ENCODE measurements around the gene TBCEL. TPM values are rescaled to one million over a fixed set of nuclear protein-coding genes. Genes with fewer than 3 reads are reported as not detected.

TBCEL gene
- polyA plus RNA-seq, 1 donor (not counting 4 experiments of a cell fraction or from before 2014, with no cell fraction given) = 15.1 TPM

- H2AFZ ChIP-seq (ENCODE audit: control insufficient read depth, low read length) = no peak overlapping the region
- TF ChIP-seq CTCF (optimal IDR thresholded peaks at IDR 0.05 in 1 of 3, IDR thresholded peaks at IDR 0.05 in 1 of 3, conservative IDR thresholded peaks at IDR 0.05 in 1 of 3; ENCODE audit: extremely low read depth in 1 of 3, insufficient read depth in 2 of 3, low read length in 3 of 3) (peak in 1 of 3 experiments; percentile 11), EZH2 (IDR thresholded peaks at IDR 0.05; ENCODE audit: low read length) (no peak)
- H3K79me2 ChIP-seq (ENCODE audit: control insufficient read depth, insufficient read depth, low read length) = no peaks in the 10 kb centered on the region
- H3K4me3 ChIP-seq (ENCODE audit: control insufficient read depth in 2 of 3, extremely low read depth in 1 of 3, insufficient read depth in 2 of 3, low read depth in 1 of 3, low read length in 3 of 3) = no peak overlapping the region
- H3K9ac ChIP-seq (ENCODE audit: control insufficient read depth, extremely low read depth, insufficient read depth, low read length) = no peak overlapping the region
- no peaks in the 10 kb centered on the region for H3K9me3 ChIP-seq (ENCODE audit: control insufficient read depth, low read depth, low read length)
- DNase-seq (ENCODE audit: low read depth, low spot score) (no peak), FAIRE-seq (no peak)
- no peaks in the 10 kb centered on the region for H3K4me1 ChIP-seq (ENCODE audit: control insufficient read depth, extremely low read depth, insufficient read depth, low read length)
- H4K20me1 ChIP-seq (ENCODE audit: control insufficient read depth, extremely low read depth, insufficient read depth, low read length) = no peaks in the 10 kb centered on the region
- H3K9me1 ChIP-seq (ENCODE audit: control insufficient read depth, extremely low read depth, insufficient read depth, low read length) = no peaks in the 10 kb centered on the region
- peaks cover 9% of the 10 kb centered on the region for H3K27me3 ChIP-seq (ENCODE audit: control insufficient read depth, extremely low read depth, insufficient read depth, low read length)
- dilution Hi-C loops (cut with MboI; ENCODE audit: extremely low pct_ligation_motif_present, low sequenced_read_pairs) = no loop called here
- H3K36me3 ChIP-seq (ENCODE audit: control insufficient read depth in 2 of 2, extremely low read depth in 1 of 2, insufficient read depth in 2 of 2, low read length in 2 of 2) = no peaks in the 10 kb centered on the region
- no peak overlapping the region for H3K4me2 ChIP-seq (ENCODE audit: control insufficient read depth, extremely low read depth, insufficient read depth, low read depth, low read length)
- H3K27ac ChIP-seq (ENCODE audit: control insufficient read depth, insufficient read depth, low read length) = no peak overlapping the region
Observed at GRCh38 chr11:121104312-121104762, 80.4 kb downstream of the TBCEL start.

GRCh38 chr11:121105063-121105480 is 81.2 kb downstream of the TBCEL start:
- H2AFZ ChIP-seq (ENCODE audit: control insufficient read depth, low read length) = no peak overlapping the region
- TF ChIP-seq EZH2 (IDR thresholded peaks at IDR 0.05; ENCODE audit: low read length) (no peak), CTCF (optimal IDR thresholded peaks at IDR 0.05 in 1 of 3, IDR thresholded peaks at IDR 0.05 in 1 of 3, conservative IDR thresholded peaks at IDR 0.05 in 1 of 3; ENCODE audit: extremely low read depth in 1 of 3, insufficient read depth in 2 of 3, low read length in 3 of 3) (no peak)
- no peak overlapping the region for H3K4me3 ChIP-seq (ENCODE audit: control insufficient read depth in 2 of 3, extremely low read depth in 1 of 3, insufficient read depth in 2 of 3, low read depth in 1 of 3, low read length in 3 of 3)
- no peak for DNase-seq (ENCODE audit: low read depth, low spot score)
- H4K20me1 ChIP-seq (ENCODE audit: control insufficient read depth, extremely low read depth, insufficient read depth, low read length) = no peaks in the 10 kb centered on the region
- no peak overlapping the region for H3K9ac ChIP-seq (ENCODE audit: control insufficient read depth, extremely low read depth, insufficient read depth, low read length)
- dilution Hi-C loops (cut with MboI; ENCODE audit: extremely low pct_ligation_motif_present, low sequenced_read_pairs) = no loop called here
- no peaks in the 10 kb centered on the region for H3K36me3 ChIP-seq (ENCODE audit: control insufficient read depth in 2 of 2, extremely low read depth in 1 of 2, insufficient read depth in 2 of 2, low read length in 2 of 2)
- H3K9me3 ChIP-seq (ENCODE audit: control insufficient read depth, low read depth, low read length) = no peaks in the 10 kb centered on the region
- FAIRE-seq = no peak
- no peak overlapping the region for H3K4me2 ChIP-seq (ENCODE audit: control insufficient read depth, extremely low read depth, insufficient read depth, low read depth, low read length)
- no peaks in the 10 kb centered on the region for H3K79me2 ChIP-seq (ENCODE audit: control insufficient read depth, insufficient read depth, low read length)
- H3K27me3 ChIP-seq (ENCODE audit: control insufficient read depth, extremely low read depth, insufficient read depth, low read length) = peaks cover 9% of the 10 kb centered on the region
- H3K4me1 ChIP-seq (ENCODE audit: control insufficient read depth, extremely low read depth, insufficient read depth, low read length) = no peaks in the 10 kb centered on the region
- H3K27ac ChIP-seq (ENCODE audit: control insufficient read depth, insufficient read depth, low read length) = no peak overlapping the region
- no peaks in the 10 kb centered on the region for H3K9me1 ChIP-seq (ENCODE audit: control insufficient read depth, extremely low read depth, insufficient read depth, low read length)

Data from keratinocyte (primary cell).